K562 (cell line): ENCODE measurements around the gene PARD6B. TPM values are rescaled to one million over a fixed set of nuclear protein-coding genes. Genes with fewer than 3 reads are reported as not detected.

Experiments
- BHLHE40 ChIP-seq: IDR thresholded peaks from 2 replicates; pipeline ENCODE4 v1.6.1; 2011; ENCODE audit warnings: low read length, improper control_type of control experiment
- CBFA2T3 ChIP-seq: fragments of 450-650 bp; IDR thresholded peaks from 2 replicates; pipeline ENCODE4 v1.6.1; 2017
- CSDE1 ChIP-seq, 2 experiments: fragments of 450-650 bp; IDR thresholded peaks; 2 replicates each; pipeline ENCODE4 v1.6.1; 2016; ENCODE audit warnings: mild to moderate bottlenecking in 1 of 2
- EP400 ChIP-seq: fragments of 450-650 bp; IDR thresholded peaks from 2 replicates; pipeline ENCODE4 v1.6.1; 2017; ENCODE audit warnings: antibody characterized with exemption, mild to moderate bottlenecking, moderate library complexity
- KAT8 ChIP-seq: fragments of 450-650 bp; IDR thresholded peaks from 2 replicates; pipeline ENCODE4 v1.6.1; 2016; ENCODE audit warnings: low read depth, mild to moderate bottlenecking
- KDM1A ChIP-seq, 2 experiments: fragments of 450-650 bp; IDR thresholded peaks; 2 replicates each; pipeline ENCODE4 v1.6.1; 2016; ENCODE audit warnings: mild to moderate bottlenecking in 2 of 2
- MTA1 ChIP-seq: fragments of 450-650 bp; IDR thresholded peaks from 2 replicates; pipeline ENCODE4 v1.6.1; 2017; ENCODE audit warnings: borderline replicate concordance
- NFE2 ChIP-seq: IDR thresholded peaks from 2 replicates; pipeline ENCODE4 v1.6.1; 2014; ENCODE audit warnings: antibody characterized with exemption, low read depth
- PTRF ChIP-seq: fragments of 450-650 bp; IDR thresholded peaks from 2 replicates; pipeline ENCODE4 v1.6.1; 2016; ENCODE audit warnings: mild to moderate bottlenecking, missing genetic modification characterization, missing compliant biosample characterization
- REST ChIP-seq, 2 experiments: fragments of 450-650 bp; formaldehyde crosslinking in 1 of 2; IDR thresholded peaks; 2 replicates each; pipeline versions ENCODE4 v1.4.0 to v1.6.1; 2014 to 2020; ENCODE audit warnings: mild to moderate bottlenecking in 2 of 2, borderline replicate concordance in 1 of 2, low read depth in 1 of 2
- RNF2 ChIP-seq: sonication (generic); IDR thresholded peaks from 2 replicates; pipeline ENCODE4 v1.6.1; 2016
- SIN3A ChIP-seq, 2 experiments: fragments of 150-350 bp in 1 of 2; IDR thresholded peaks; 2 replicates each; pipeline ENCODE4 v1.6.1; 2011 to 2016; ENCODE audit warnings: borderline replicate concordance in 2 of 2, low read depth in 2 of 2, low read length in 2 of 2, mild to moderate bottlenecking in 2 of 2, moderate library complexity in 2 of 2; ENCODE audit not compliant: control insufficient read depth in 1 of 2
- SMARCE1 ChIP-seq: fragments of 450-650 bp; IDR thresholded peaks from 2 replicates; pipeline ENCODE4 v1.7.1; 2016; ENCODE audit warnings: mild to moderate bottlenecking
- TAF15 ChIP-seq: fragments of 200-400 bp; formaldehyde crosslinking; IDR thresholded peaks from 2 replicates; pipeline ENCODE4 v1.6.1; 2017; ENCODE audit warnings: mild to moderate bottlenecking, low read depth, low read length, moderate library complexity
- TCF15 ChIP-seq: fragments of 250-450 bp; sonication (Bioruptor Pico); IDR thresholded peaks from 2 replicates; pipeline ENCODE4 v1.8.0; 2022; ENCODE audit warnings: moderate library complexity, mild to moderate bottlenecking, inconsistent platforms
- ZNF174 ChIP-seq: fragments of 250-450 bp; sonication (Bioruptor Pico); IDR thresholded peaks from 2 replicates; pipeline ENCODE4 v1.4.0; 2020; ENCODE audit warnings: mild to moderate bottlenecking
- ZNF696 ChIP-seq: fragments of 250-450 bp; sonication (Bioruptor Pico); conservative IDR thresholded peaks from 2 replicates; pipeline ENCODE4 v1.4.0; 2020; ENCODE audit warnings: mild to moderate bottlenecking, moderate library complexity
- ZSCAN32 ChIP-seq: fragments of 450-650 bp; formaldehyde crosslinking; IDR thresholded peaks from 2 replicates; pipeline ENCODE4 v1.4.0; 2020; ENCODE audit warnings: mild to moderate bottlenecking, moderate library complexity
- polyA plus RNA-seq, 8 experiments: library from polyadenylated mRNA; depleted of rRNA in 4 of 8; stranded (reverse) in 5 of 8; unstranded in 3 of 8; fragments of >200 nt; fragmentation: Nextera tagmentation in 2 of 8; fragmentation: Illumina TruSeq in 1 of 8; extraction: Ambion mirVana in 2 of 8; extraction: Trizol in 1 of 8; gene quantifications; 2 replicates each; pipeline versions ENCODE4 v1.2.1 to v1.2.3, GENCODE V29; 2011 to 2014; ENCODE audit warnings: inconsistent platforms in 1 of 8, missing spikeins in 1 of 8
- total RNA-seq, 7 experiments: library from RNA; depleted of rRNA in 6 of 7; stranded (reverse); fragments of >200 nt in 6 of 7; fragmentation: Illumina TruSeq in 2 of 7; extraction: Trizol in 2 of 7; gene quantifications; 2 replicates each; pipeline versions ENCODE4 v1.2.1 to v1.2.3, GENCODE V29; 2011 to 2021; ENCODE audit warnings: low replicate concordance in 1 of 7
- TF ChIP-seq, protein P1 (sequence below), 2 experiments: fragments of 450-650 bp in 1 of 2; IDR thresholded peaks; 2 replicates each; pipeline ENCODE4 v1.6.1; 2011 to 2017; ENCODE audit warnings: low read depth in 2 of 2, antibody characterized with exemption in 1 of 2, borderline replicate concordance in 1 of 2, low read length in 1 of 2, mild to moderate bottlenecking in 1 of 2, mixed read lengths in 1 of 2; ENCODE audit not compliant: control insufficient read depth in 1 of 2

Gene PARD6B
- total and polyA plus RNA-seq, 9 of the 15 experiments (the other 6 are each of a cell fraction or from before 2014, with no cell fraction given): 1.7 to 12.3 (median 5.5) TPM

- TF ChIP-seq, protein P1, sequence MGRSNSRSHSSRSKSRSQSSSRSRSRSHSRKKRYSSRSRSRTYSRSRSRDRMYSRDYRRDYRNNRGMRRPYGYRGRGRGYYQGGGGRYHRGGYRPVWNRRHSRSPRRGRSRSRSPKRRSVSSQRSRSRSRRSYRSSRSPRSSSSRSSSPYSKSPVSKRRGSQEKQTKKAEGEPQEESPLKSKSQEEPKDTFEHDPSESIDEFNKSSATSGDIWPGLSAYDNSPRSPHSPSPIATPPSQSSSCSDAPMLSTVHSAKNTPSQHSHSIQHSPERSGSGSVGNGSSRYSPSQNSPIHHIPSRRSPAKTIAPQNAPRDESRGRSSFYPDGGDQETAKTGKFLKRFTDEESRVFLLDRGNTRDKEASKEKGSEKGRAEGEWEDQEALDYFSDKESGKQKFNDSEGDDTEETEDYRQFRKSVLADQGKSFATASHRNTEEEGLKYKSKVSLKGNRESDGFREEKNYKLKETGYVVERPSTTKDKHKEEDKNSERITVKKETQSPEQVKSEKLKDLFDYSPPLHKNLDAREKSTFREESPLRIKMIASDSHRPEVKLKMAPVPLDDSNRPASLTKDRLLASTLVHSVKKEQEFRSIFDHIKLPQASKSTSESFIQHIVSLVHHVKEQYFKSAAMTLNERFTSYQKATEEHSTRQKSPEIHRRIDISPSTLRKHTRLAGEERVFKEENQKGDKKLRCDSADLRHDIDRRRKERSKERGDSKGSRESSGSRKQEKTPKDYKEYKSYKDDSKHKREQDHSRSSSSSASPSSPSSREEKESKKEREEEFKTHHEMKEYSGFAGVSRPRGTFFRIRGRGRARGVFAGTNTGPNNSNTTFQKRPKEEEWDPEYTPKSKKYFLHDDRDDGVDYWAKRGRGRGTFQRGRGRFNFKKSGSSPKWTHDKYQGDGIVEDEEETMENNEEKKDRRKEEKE (IDR thresholded peaks at IDR 0.05; ENCODE audit: borderline replicate concordance in 1 of 2, control insufficient read depth in 1 of 2, low read depth in 2 of 2, low read length in 1 of 2): 0 out of 4 replicates have a peak, but pooled peaks of 1 of the 2 experiments have one; percentile 65
- TF ChIP-seq EP400: peak; percentile 19; the same call in 1 of the 2 replicates
- no peak for TF ChIP-seq ZNF174 (CRISPR knock-in tag)
- TF ChIP-seq ZSCAN32 (CRISPR knock-in tag): no peak
- no peak for TF ChIP-seq KDM1A (IDR thresholded peaks at IDR 0.05)
- TF ChIP-seq TCF15 (CRISPR knock-in tag): no peak
- no peak for TF ChIP-seq MTA1
- TF ChIP-seq KAT8: no peak
- TF ChIP-seq SMARCE1: peak; percentile 84; the same call in 1 of the 2 replicates
- TF ChIP-seq PTRF (tag): no peak
- TF ChIP-seq NFE2: peak; percentile 72
- TF ChIP-seq TAF15: no peak
- TF ChIP-seq SIN3A (IDR thresholded peaks at IDR 0.05; ENCODE audit: borderline replicate concordance in 2 of 2, control insufficient read depth in 1 of 2, low read depth in 2 of 2, low read length in 2 of 2): no peak
- no peak for TF ChIP-seq BHLHE40
- TF ChIP-seq CBFA2T3: peak; percentile 47
- TF ChIP-seq REST (IDR thresholded peaks at IDR 0.05; ENCODE audit: borderline replicate concordance): no peak
- no peak for TF ChIP-seq REST (CRISPR knock-in tag; IDR thresholded peaks at IDR 0.05; ENCODE audit: low read depth)
- no peak for TF ChIP-seq RNF2
- TF ChIP-seq ZNF696 (CRISPR knock-in tag): no peak
- TF ChIP-seq CSDE1 (IDR thresholded peaks at IDR 0.05): no peak
Measured at GRCh38 chr20:50735813-50736212, 4.4 kb downstream of the PARD6B start (continued).
